Hepatocyte (in vitro differentiated cells): Measurements from ENCODE around the gene ANKRD44. TPM values are rescaled to one million over a fixed set of nuclear protein-coding genes. Genes with fewer than 3 reads are reported as not detected.

ENCODE experiments used
- DNase-seq: peaks from one replicate; pipeline ENCODE4 v3.0.0-alpha.2; 2016; ENCODE audit warnings: low spot score
- H2AFZ ChIP-seq: fragments of 200-600 bp; sonication (generic); 2 replicates; pipeline ENCODE4 v1.6.0; 2016; ENCODE audit warnings: antibody characterized with exemption, mild to moderate bottlenecking
- H3K27ac ChIP-seq: fragments of 200-600 bp; sonication (generic); 2 replicates; pipeline ENCODE4 v1.5.1; 2016; ENCODE audit warnings: mild to moderate bottlenecking
- H3K27me3 ChIP-seq: fragments of 200-600 bp; sonication (generic); 2 replicates; pipeline ENCODE4 v1.6.1; 2016
- H3K36me3 ChIP-seq: fragments of 200-600 bp; sonication (generic); replicated peaks from 2 replicates; pipeline ENCODE4 v1.5.1; 2016; ENCODE audit warnings: low read depth; ENCODE audit not compliant: insufficient read depth
- H3K4me1 ChIP-seq: fragments of 200-600 bp; sonication (generic); 2 replicates; pipeline ENCODE4 v1.5.1; 2016; ENCODE audit warnings: mild to moderate bottlenecking, moderate library complexity; ENCODE audit not compliant: insufficient read depth
- H3K4me2 ChIP-seq: fragments of 200-600 bp; sonication (generic); 2 replicates; pipeline ENCODE4 v1.6.0; 2016
- H3K4me3 ChIP-seq: fragments of 200-600 bp; sonication (generic); 2 replicates; pipeline ENCODE4 v1.5.1; 2016; ENCODE audit warnings: mild to moderate bottlenecking
- H3K79me2 ChIP-seq: fragments of 200-600 bp; sonication (generic); 2 replicates; pipeline ENCODE4 v1.6.0; 2017; ENCODE audit warnings: mild to moderate bottlenecking
- H3K9me2 ChIP-seq: fragments of 200-600 bp; sonication (generic); replicated peaks from 2 replicates; pipeline ENCODE4 v1.6.0; 2017; ENCODE audit warnings: mild to moderate bottlenecking; ENCODE audit not compliant: insufficient read depth
- H3K9me3 ChIP-seq: fragments of 200-600 bp; sonication (generic); 2 replicates; pipeline ENCODE4 v1.5.1; 2016; ENCODE audit warnings: low read depth, mild to moderate bottlenecking
- H4K20me1 ChIP-seq: fragments of 200-600 bp; sonication (generic); 2 replicates; pipeline ENCODE4 v1.6.0; 2016; ENCODE audit warnings: mild to moderate bottlenecking; ENCODE audit not compliant: insufficient read depth, poor library complexity, severe bottlenecking
- CTCF ChIP-seq: fragments of 200-600 bp; sonication (generic); IDR thresholded peaks from 2 replicates; pipeline ENCODE4 v1.5.1; 2016; ENCODE audit warnings: antibody characterized with exemption, mild to moderate bottlenecking; ENCODE audit not compliant: poor library complexity
- EZH2 ChIP-seq: fragments of 200-600 bp; sonication (generic); IDR thresholded peaks from 2 replicates; pipeline ENCODE4 v1.6.1; 2016; ENCODE audit warnings: antibody characterized with exemption, mild to moderate bottlenecking, borderline replicate concordance
- EZH2phosphoT487 ChIP-seq: fragments of 200-600 bp; sonication (generic); IDR thresholded peaks from one replicate; pipeline ENCODE4 v1.6.1; 2018; ENCODE audit warnings: antibody characterized with exemption, mild to moderate bottlenecking, low read depth, moderate library complexity; ENCODE audit not compliant: unreplicated experiment, severe bottlenecking
- whole genome bisulfite sequencing: methylation state at CpG from one replicate; pipeline ENCODE4 v1.1.6; 2016; ENCODE audit warnings: low lambda C conversion rate; ENCODE audit errors: missing lambda C conversion rate; 5-methylcytosine and 5-hydroxymethylcytosine counted together
- polyA plus RNA-seq: library from polyadenylated mRNA; unstranded; fragments of >200 nt; fragmentation: Nextera tagmentation; extraction: Ambion mirVana; gene quantifications from 2 replicates; pipeline ENCODE4 v1.2.1, GENCODE V29; 2016
- total RNA-seq: library from RNA; depleted of rRNA; stranded (reverse); fragments of >200 nt; gene quantifications from 2 replicates; pipeline ENCODE4 v1.2.3, GENCODE V29; 2014

The ANKRD44 gene
- total and polyA plus RNA-seq, 2 experiments from 2014 or later, result 5.9 to 9.1 TPM

- no peak for DNase-seq
- 85% methylated on average over 3 of the region's 3 CpGs for WGBS
- Histone ChIP-seq H3K79me2 (no peaks in the 10 kb centered on the region), H2AFZ (no peak overlapping the region), H3K9me2 (no peaks in the 10 kb centered on the region), H4K20me1 (no peaks in the 10 kb centered on the region), H3K4me2 (no peak overlapping the region), H3K27ac (no peak overlapping the region), H3K4me3 (no peak overlapping the region), H3K27me3 (no peaks in the 10 kb centered on the region), H3K4me1 (peaks cover 5% of the 10 kb centered on the region), H3K36me3 (no peaks in the 10 kb centered on the region), H3K9me3 (no peaks in the 10 kb centered on the region)
- TF ChIP-seq EZH2 (no peak), EZH2phosphoT487 (no peak), CTCF (no peak)
Observed at GRCh38 chr2:196985511-196986183, 324.9 kb downstream of the ANKRD44 start.

DNA sequence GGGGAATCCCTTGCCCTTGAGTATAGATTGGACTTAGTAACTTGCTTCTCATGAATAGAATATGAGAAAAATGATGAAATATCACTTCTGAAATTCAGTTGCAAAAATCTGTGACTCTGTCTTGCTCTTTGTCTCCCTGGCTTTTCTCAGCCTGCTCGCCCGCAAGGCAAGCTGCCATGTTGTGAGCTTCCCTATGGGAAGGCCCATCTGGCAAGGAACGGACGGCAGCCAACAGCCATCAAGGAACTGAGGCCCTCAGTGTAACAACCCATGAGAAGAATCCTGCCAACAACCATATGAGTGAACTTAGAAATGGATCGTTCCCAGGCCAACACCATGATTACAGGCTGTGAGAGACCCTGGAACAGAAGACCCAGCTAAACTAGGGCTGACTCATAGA is 325.7 kb downstream of the ANKRD44 start:
- Histone ChIP-seq H3K27ac (no peak overlapping the region), H3K4me3 (no peak overlapping the region), H3K4me1 (peaks cover 5% of the 10 kb centered on the region), H4K20me1 (no peaks in the 10 kb centered on the region), H2AFZ (no peak overlapping the region), H3K9me2 (no peaks in the 10 kb centered on the region), H3K9me3 (no peaks in the 10 kb centered on the region), H3K4me2 (no peak overlapping the region), H3K36me3 (no peaks in the 10 kb centered on the region), H3K27me3 (no peaks in the 10 kb centered on the region), H3K79me2 (no peaks in the 10 kb centered on the region)
- TF ChIP-seq EZH2, result no peak
- no peak for DNase-seq
- WGBS, result 99% methylated on average over 5 of the region's 5 CpGs

- Histone ChIP-seq H3K27ac (no peak overlapping the region), H3K36me3 (no peaks in the 10 kb centered on the region), H2AFZ (no peak overlapping the region)
Observed at GRCh38 chr2:196983934-196984333, 326.6 kb downstream of the ANKRD44 start.

More at GRCh38 chr2:196983934-196984333, 326.6 kb downstream of the ANKRD44 start:
- Histone ChIP-seq H3K4me1 (peaks cover 5% of the 10 kb centered on the region), H3K4me2 (no peak overlapping the region), H3K9me3 (no peaks in the 10 kb centered on the region), H4K20me1 (no peaks in the 10 kb centered on the region), H3K4me3 (no peak overlapping the region), H3K27me3 (no peaks in the 10 kb centered on the region), H3K79me2 (no peaks in the 10 kb centered on the region), H3K9me2 (no peaks in the 10 kb centered on the region)
- WGBS, result 86% methylated on average over 3 of the region's 3 CpGs
- no peak for DNase-seq
- TF ChIP-seq EZH2 (no peak), EZH2phosphoT487 (no peak), CTCF (no peak)
